ENCODE data around the gene ASPSCR1. TPM values are rescaled to one million over a fixed set of nuclear protein-coding genes. Genes with fewer than 3 reads are reported as not detected.
A peak's percentile ranks its signal among the peaks of the same experiment; 100 is the strongest.
"Not testable (repeated sequence)": the region's sequence is repeated elsewhere in the genome, so short reads cannot be mapped to it uniquely, and the experiment has no call there.

Gene ASPSCR1
- total RNA-seq, 1 donor from 2014 or later = 45.9 TPM

DNA sequence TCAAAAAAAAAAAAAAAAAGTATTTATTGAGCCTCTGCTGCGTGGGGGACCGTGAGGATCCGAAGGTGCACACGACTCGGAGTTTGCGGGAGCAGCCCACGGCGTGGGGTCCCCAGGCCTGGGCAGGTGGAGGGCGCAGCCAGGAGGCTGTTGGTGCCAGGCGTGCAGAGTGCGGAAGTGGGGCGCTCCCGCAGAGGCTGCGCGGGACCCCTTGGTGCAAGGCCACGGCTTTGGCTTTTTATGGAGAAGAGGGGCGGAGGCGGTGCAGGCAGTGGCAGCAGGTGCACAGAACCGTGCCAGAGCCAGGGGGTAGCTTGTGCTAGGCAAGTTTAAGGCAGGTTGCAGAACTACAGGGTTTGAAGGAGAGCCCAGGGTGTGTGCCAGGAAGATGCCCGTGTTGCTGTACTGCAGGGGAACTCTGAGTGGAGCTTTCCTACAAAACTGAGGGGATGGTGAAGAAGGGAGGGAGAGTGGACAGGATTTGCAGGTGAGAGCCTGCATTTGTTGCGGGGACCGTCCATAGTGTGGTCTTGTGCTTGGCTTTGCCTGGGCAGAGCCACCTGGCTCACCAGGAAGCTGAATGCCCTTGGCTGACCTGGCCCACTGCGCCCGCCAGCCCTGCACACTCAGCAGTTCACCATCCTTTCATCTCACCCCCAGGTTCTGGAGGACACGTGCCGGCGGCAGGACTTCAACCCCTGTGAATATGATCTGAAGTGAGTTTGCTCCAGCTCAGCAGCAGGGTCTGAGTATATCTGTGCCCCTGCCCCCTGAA, 1.3 kb downstream of the ASPSCR1 start:
- peaks cover 2% of the 10 kb centered on the region for H3K27me3 Mint-ChIP-seq (ENCODE audit: unreplicated experiment)
- DNase-seq (ENCODE audit: extremely low spot score, unreplicated experiment) = no peak
- no peaks in the 10 kb centered on the region for H3K9me3 Mint-ChIP-seq (ENCODE audit: unreplicated experiment)
- peaks cover 12% of the 10 kb centered on the region for H3K36me3 Mint-ChIP-seq (ENCODE audit: unreplicated experiment)
- H3K27ac Mint-ChIP-seq (ENCODE audit: unreplicated experiment) = peak overlapping the region; percentile 50
- peak overlapping the region; percentile 76 for H3K4me3 Mint-ChIP-seq (ENCODE audit: unreplicated experiment)
- no peak for TF ChIP-seq CTCF (IDR thresholded peaks at IDR 0.05)
- H3K4me1 Mint-ChIP-seq (ENCODE audit: unreplicated experiment) = peaks cover 18% of the 10 kb centered on the region

GRCh38 chr17:81980122-81980521, 2.7 kb downstream of the ASPSCR1 start:
- H3K27ac Mint-ChIP-seq (ENCODE audit: unreplicated experiment) = no peak overlapping the region
- H3K36me3 Mint-ChIP-seq (ENCODE audit: unreplicated experiment) = peaks cover 15% of the 10 kb centered on the region
- TF ChIP-seq CTCF (IDR thresholded peaks at IDR 0.05) = no peak
- DNase-seq (ENCODE audit: extremely low spot score, unreplicated experiment) = no peak
- no peaks in the 10 kb centered on the region for H3K27me3 Mint-ChIP-seq (ENCODE audit: unreplicated experiment)
- H3K4me1 Mint-ChIP-seq (ENCODE audit: unreplicated experiment) = peaks cover 18% of the 10 kb centered on the region
- H3K4me3 Mint-ChIP-seq (ENCODE audit: unreplicated experiment) = no peak overlapping the region
- no peaks in the 10 kb centered on the region for H3K9me3 Mint-ChIP-seq (ENCODE audit: unreplicated experiment)

- H3K9me3 Mint-ChIP-seq (ENCODE audit: unreplicated experiment) = no peaks in the 10 kb centered on the region
- H3K4me1 Mint-ChIP-seq (ENCODE audit: unreplicated experiment) = peaks cover 18% of the 10 kb centered on the region
- H3K36me3 Mint-ChIP-seq (ENCODE audit: unreplicated experiment) = peaks cover 17% of the 10 kb centered on the region
- no peak overlapping the region for H3K4me3 Mint-ChIP-seq (ENCODE audit: unreplicated experiment)
- TF ChIP-seq CTCF (IDR thresholded peaks at IDR 0.05) = no peak
- DNase-seq (ENCODE audit: extremely low spot score, unreplicated experiment) = no peak
- no peaks in the 10 kb centered on the region for H3K27me3 Mint-ChIP-seq (ENCODE audit: unreplicated experiment)
- H3K27ac Mint-ChIP-seq (ENCODE audit: unreplicated experiment) = no peak overlapping the region
Measured at GRCh38 chr17:81980707-81981343, 3.4 kb downstream of the ASPSCR1 start.

DNA sequence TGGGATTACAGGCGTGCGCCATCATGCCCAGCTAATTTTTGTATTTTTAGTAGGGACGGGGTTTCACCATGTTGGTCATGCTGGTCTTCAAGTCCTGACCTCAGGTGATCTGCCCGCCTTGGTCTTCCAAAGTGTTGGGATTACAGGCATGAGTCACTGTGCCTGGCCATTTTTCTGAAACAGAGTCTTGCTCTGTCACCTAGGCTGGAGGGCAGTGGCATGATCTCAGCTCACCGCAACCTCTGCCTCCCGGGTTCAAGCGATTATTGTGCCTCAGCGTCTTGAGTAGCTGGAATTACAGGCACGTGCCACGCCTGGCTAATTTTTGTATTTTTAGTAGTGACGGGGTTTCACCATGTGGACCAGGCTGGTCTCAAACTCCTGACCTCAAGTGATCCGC, 4.1 kb downstream of the ASPSCR1 start:
- H3K4me3 Mint-ChIP-seq (ENCODE audit: unreplicated experiment); H3K27me3 Mint-ChIP-seq (ENCODE audit: unreplicated experiment); H3K9me3 Mint-ChIP-seq (ENCODE audit: unreplicated experiment); H3K27ac Mint-ChIP-seq (ENCODE audit: unreplicated experiment); DNase-seq (ENCODE audit: extremely low spot score, unreplicated experiment): not testable (repeated sequence)
- Mint-ChIP-seq H3K4me1 (ENCODE audit: unreplicated experiment) (peaks cover 18% of the 10 kb centered on the region), H3K36me3 (ENCODE audit: unreplicated experiment) (peaks cover 19% of the 10 kb centered on the region)

- Mint-ChIP-seq H3K27me3 (ENCODE audit: unreplicated experiment) (no peaks in the 10 kb centered on the region), H3K4me3 (ENCODE audit: unreplicated experiment) (no peak overlapping the region), H3K9me3 (ENCODE audit: unreplicated experiment) (no peaks in the 10 kb centered on the region), H3K27ac (ENCODE audit: unreplicated experiment) (no peak overlapping the region), H3K4me1 (ENCODE audit: unreplicated experiment) (peaks cover 16% of the 10 kb centered on the region), H3K36me3 (ENCODE audit: unreplicated experiment) (peaks cover 24% of the 10 kb centered on the region)
- no peak for DNase-seq (ENCODE audit: extremely low spot score, unreplicated experiment)
- TF ChIP-seq CTCF (IDR thresholded peaks at IDR 0.05) = no peak
Measured at GRCh38 chr17:81983011-81983638, 5.7 kb downstream of the ASPSCR1 start.

Data from osteocyte (in vitro differentiated cells).